ENCODE data around the gene ZSCAN5C.
"Not testable (repeated sequence)": the region's sequence is repeated elsewhere in the genome, so short reads cannot be mapped to it uniquely, and the experiment has no call there.

Gene ZSCAN5C

GRCh38 chr19:56201973-56202372 lies at the start of gene ZSCAN5C:
Gene ZSCAN5C, plus strand, starts transcription at chr19:56202273. Its CDS starts 3,641 bp downstream, at chr19:56205914.
- no peak for DNase-seq (ENCODE audit: low read depth)

- no peak for DNase-seq (ENCODE audit: low read depth)
Observed at GRCh38 chr19:56152644-56153043, 49.4 kb upstream of the ZSCAN5C start.

GRCh38 chr19:56153507-56153906 lies 48.6 kb upstream of the ZSCAN5C start:
- DNase-seq (ENCODE audit: low read depth) = no peak

GRCh38 chr19:56155124-56155687 lies 46.9 kb upstream of the ZSCAN5C start:
- no peak for DNase-seq (ENCODE audit: low read depth)

GRCh38 chr19:56156768-56157167 lies 45.3 kb upstream of the ZSCAN5C start:
- DNase-seq (ENCODE audit: low read depth) = no peak

GRCh38 chr19:56158170-56158757 lies 43.8 kb upstream of the ZSCAN5C start:
- DNase-seq (ENCODE audit: low read depth) = no peak

GRCh38 chr19:56159009-56159559 lies 43.0 kb upstream of the ZSCAN5C start:
- DNase-seq (ENCODE audit: low read depth) = no peak

GRCh38 chr19:56159622-56160271 lies 42.3 kb upstream of the ZSCAN5C start:
- DNase-seq (ENCODE audit: low read depth) = no peak

- DNase-seq (ENCODE audit: low read depth) = no peak
Observed at GRCh38 chr19:56161534-56161933, 40.5 kb upstream of the ZSCAN5C start.

- no peak for DNase-seq (ENCODE audit: low read depth)
Observed at GRCh38 chr19:56162258-56162657, 39.8 kb upstream of the ZSCAN5C start.

- DNase-seq (ENCODE audit: low read depth) = no peak
Observed at GRCh38 chr19:56163097-56163496, 39.0 kb upstream of the ZSCAN5C start.

GRCh38 chr19:56167064-56167578 lies 35.0 kb upstream of the ZSCAN5C start:
- no peak for DNase-seq (ENCODE audit: low read depth)

- no peak for DNase-seq (ENCODE audit: low read depth)
Observed at GRCh38 chr19:56170261-56170660, 31.8 kb upstream of the ZSCAN5C start.

GRCh38 chr19:56174086-56174485 lies 28.0 kb upstream of the ZSCAN5C start:
- no peak for DNase-seq (ENCODE audit: low read depth)

GRCh38 chr19:56174550-56174949 lies 27.5 kb upstream of the ZSCAN5C start:
- DNase-seq (ENCODE audit: low read depth) = no peak

- not testable (repeated sequence) for DNase-seq (ENCODE audit: low read depth)
Observed at GRCh38 chr19:56175861-56176307, 26.2 kb upstream of the ZSCAN5C start, which contains the start of gene GALP. Gene GALP, plus strand, starts transcription at chr19:56176008. Its CDS starts 1,101 bp downstream, at chr19:56177109.

GRCh38 chr19:56176310-56176709 lies 25.8 kb upstream of the ZSCAN5C start:
- not testable (repeated sequence) for DNase-seq (ENCODE audit: low read depth)

- DNase-seq (ENCODE audit: low read depth) = no peak
Observed at GRCh38 chr19:56176881-56177280, 25.2 kb upstream of the ZSCAN5C start.

- no peak for DNase-seq (ENCODE audit: low read depth)
Observed at GRCh38 chr19:56177564-56178243, 24.4 kb upstream of the ZSCAN5C start.

GRCh38 chr19:56189785-56190184 lies 12.3 kb upstream of the ZSCAN5C start:
- DNase-seq (ENCODE audit: low read depth) = no peak

GRCh38 chr19:56191115-56191514 lies 11.0 kb upstream of the ZSCAN5C start:
- DNase-seq (ENCODE audit: low read depth) = no peak

GRCh38 chr19:56191711-56192110 lies 10.4 kb upstream of the ZSCAN5C start:
- no peak for DNase-seq (ENCODE audit: low read depth)
